GM20431 (cell line): ENCODE results near the gene CDKN3.

Experiments
- in situ Hi-C: fragments of 300-500 bp; cut with MseI, MboI; formaldehyde crosslinking; loops from one replicate; pipeline ENCODE4 v1.15.0; 2020; ENCODE audit warnings: low sequenced_read_pairs; ENCODE audit not compliant: unreplicated experiment

The CDKN3 gene

GRCh38 chr14:54396493-54397335, at the start of gene CDKN3:
CDKN3 (plus strand) TSS chr14:54397007; CDS start chr14:54397069, 62 bp downstream.
- in situ Hi-C loops = no loop called here

- in situ Hi-C loops = loop anchor here (25.0 kb wide), 1 partner anchor 935 kb away; no protein-coding TSS in a partner anchor
Measured at GRCh38 chr14:54347044-54347443, 49.8 kb upstream of the CDKN3 start.

GRCh38 chr14:54348001-54348611, 48.7 kb upstream of the CDKN3 start:
- in situ Hi-C loops = loop anchor here (25.0 kb wide), 1 partner anchor 936 kb away; no protein-coding TSS in a partner anchor

GRCh38 chr14:54348923-54349620, 47.7 kb upstream of the CDKN3 start:
- in situ Hi-C loops = loop anchor here (25.0 kb wide), 1 partner anchor 937 kb away; no protein-coding TSS in a partner anchor

GRCh38 chr14:54349713-54350112, 47.1 kb upstream of the CDKN3 start:
- in situ Hi-C loops = loop anchor here (25.0 kb wide), 1 partner anchor 937 kb away; no protein-coding TSS in a partner anchor

GRCh38 chr14:54350203-54350602, 46.6 kb upstream of the CDKN3 start:
- in situ Hi-C loops = no loop called here

- in situ Hi-C loops = no loop called here
Measured at GRCh38 chr14:54353266-54353665, 43.5 kb upstream of the CDKN3 start.

GRCh38 chr14:54353694-54354093, 43.1 kb upstream of the CDKN3 start:
- in situ Hi-C loops = no loop called here

GRCh38 chr14:54354096-54354495, 42.7 kb upstream of the CDKN3 start:
- in situ Hi-C loops = no loop called here

- in situ Hi-C loops = no loop called here
Measured at GRCh38 chr14:54354968-54355641, 41.7 kb upstream of the CDKN3 start.

GRCh38 chr14:54355698-54356097, 41.1 kb upstream of the CDKN3 start:
- in situ Hi-C loops = no loop called here

GRCh38 chr14:54356172-54356571, 40.6 kb upstream of the CDKN3 start:
- in situ Hi-C loops = no loop called here

GRCh38 chr14:54360667-54361066, 36.1 kb upstream of the CDKN3 start:
- in situ Hi-C loops = no loop called here

- in situ Hi-C loops = no loop called here
Measured at GRCh38 chr14:54362089-54362504, 34.7 kb upstream of the CDKN3 start.

GRCh38 chr14:54362759-54363437, 33.9 kb upstream of the CDKN3 start:
- in situ Hi-C loops = no loop called here

GRCh38 chr14:54364555-54365415, 32.0 kb upstream of the CDKN3 start:
- in situ Hi-C loops = no loop called here

GRCh38 chr14:54366736-54367735, 29.8 kb upstream of the CDKN3 start:
- in situ Hi-C loops = no loop called here
